Esophagus squamous epithelium (tissue), 4 donors: Measurements from ENCODE around the gene HIPK3.

Experiments
- CTCF ChIP-seq, 6 experiments: fragments of 450-650 bp in 4 of 6; fragments of 200-600 bp in 2 of 6; sonication (generic) in 2 of 6; IDR thresholded peaks; one replicate each; pipeline ENCODE4 v1.5.1; 2016 to 2019; ENCODE audit warnings: antibody characterized with exemption in 6 of 6, mild to moderate bottlenecking in 4 of 6, moderate library complexity in 4 of 6
- POLR2A ChIP-seq, 4 donors: fragments of 450-650 bp; IDR thresholded peaks; one replicate each; pipeline ENCODE4 v1.6.1; 2017; ENCODE audit warnings: antibody characterized with exemption in 4 of 4, mild to moderate bottlenecking in 4 of 4, moderate library complexity in 3 of 4

GRCh38 chr11:33387581-33387980 lies 130.4 kb downstream of the HIPK3 start:
- no peak for TF ChIP-seq CTCF (IDR thresholded peaks at IDR 0.05)
- TF ChIP-seq POLR2A (IDR thresholded peaks at IDR 0.05): no peak
